ENCODE measurements around the gene RBM47.

DNA sequence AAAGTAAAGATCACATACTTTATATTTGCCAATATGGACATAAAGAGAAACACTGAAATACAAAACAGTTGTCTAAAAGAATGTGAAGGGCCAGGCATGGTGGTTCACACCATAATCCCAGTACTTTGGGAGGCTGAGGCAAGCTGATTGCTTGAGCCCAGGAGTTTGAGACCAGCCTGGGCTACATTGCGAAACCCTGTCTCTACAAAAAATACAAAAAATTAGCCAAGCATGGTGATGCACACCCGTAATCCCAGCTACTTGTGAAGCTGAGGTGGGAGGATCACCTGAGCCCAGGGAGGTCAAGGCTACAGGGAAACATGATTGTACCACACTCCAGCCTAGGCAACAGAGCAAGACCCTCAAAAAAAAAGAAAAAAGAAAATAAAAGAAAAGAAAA, 11.8 kb downstream of the RBM47 start:
- TF ChIP-seq, protein P1, sequence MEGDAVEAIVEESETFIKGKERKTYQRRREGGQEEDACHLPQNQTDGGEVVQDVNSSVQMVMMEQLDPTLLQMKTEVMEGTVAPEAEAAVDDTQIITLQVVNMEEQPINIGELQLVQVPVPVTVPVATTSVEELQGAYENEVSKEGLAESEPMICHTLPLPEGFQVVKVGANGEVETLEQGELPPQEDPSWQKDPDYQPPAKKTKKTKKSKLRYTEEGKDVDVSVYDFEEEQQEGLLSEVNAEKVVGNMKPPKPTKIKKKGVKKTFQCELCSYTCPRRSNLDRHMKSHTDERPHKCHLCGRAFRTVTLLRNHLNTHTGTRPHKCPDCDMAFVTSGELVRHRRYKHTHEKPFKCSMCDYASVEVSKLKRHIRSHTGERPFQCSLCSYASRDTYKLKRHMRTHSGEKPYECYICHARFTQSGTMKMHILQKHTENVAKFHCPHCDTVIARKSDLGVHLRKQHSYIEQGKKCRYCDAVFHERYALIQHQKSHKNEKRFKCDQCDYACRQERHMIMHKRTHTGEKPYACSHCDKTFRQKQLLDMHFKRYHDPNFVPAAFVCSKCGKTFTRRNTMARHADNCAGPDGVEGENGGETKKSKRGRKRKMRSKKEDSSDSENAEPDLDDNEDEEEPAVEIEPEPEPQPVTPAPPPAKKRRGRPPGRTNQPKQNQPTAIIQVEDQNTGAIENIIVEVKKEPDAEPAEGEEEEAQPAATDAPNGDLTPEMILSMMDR (conservative IDR thresholded peaks at IDR 0.05; ENCODE audit: low read length) = no peak
- no peak for TF ChIP-seq EZH2phosphoT487 (IDR thresholded peaks at IDR 0.05; ENCODE audit: borderline replicate concordance)

All from Loucy (cell line).